HUES64 (cell line): ENCODE data around the gene TRIM47.

ENCODE experiments used
- H3K27ac ChIP-seq: 2 replicates; pipeline ENCODE4 v1.7.0; 2013; ENCODE audit warnings: low read depth, low read length, inconsistent platforms
- H3K27me3 ChIP-seq: 2 replicates; pipeline ENCODE4 v1.6.1; 2013; ENCODE audit warnings: mild to moderate bottlenecking, low read length; ENCODE audit not compliant: insufficient read depth
- H3K36me3 ChIP-seq: 2 replicates; pipeline ENCODE4 v1.6.1; 2013; ENCODE audit warnings: mild to moderate bottlenecking, low read length; ENCODE audit not compliant: insufficient read depth
- H3K4me1 ChIP-seq: 2 replicates; pipeline ENCODE4 v1.6.1; 2013; ENCODE audit warnings: mild to moderate bottlenecking, low read length, moderate library complexity; ENCODE audit not compliant: insufficient read depth
- H3K4me3 ChIP-seq: 2 replicates; pipeline ENCODE4 v1.5.1; 2013; ENCODE audit warnings: mild to moderate bottlenecking, low read length, moderate library complexity
- H3K9ac ChIP-seq: 2 replicates; pipeline ENCODE4 v1.6.1; 2013; ENCODE audit warnings: mild to moderate bottlenecking, low read depth, low read length
- H3K9me3 ChIP-seq: 2 replicates; pipeline ENCODE4 v1.6.1; 2013; ENCODE audit warnings: low read depth, low read length; ENCODE audit not compliant: insufficient read depth
- WGBS: fragments of 150-250, 120-280 bp; methylation state at CpG from one replicate; pipeline ENCODE4 v1.1.7; 2013; ENCODE audit warnings: missing lambda C conversion rate; 5-methylcytosine and 5-hydroxymethylcytosine counted together

Gene TRIM47

DNA sequence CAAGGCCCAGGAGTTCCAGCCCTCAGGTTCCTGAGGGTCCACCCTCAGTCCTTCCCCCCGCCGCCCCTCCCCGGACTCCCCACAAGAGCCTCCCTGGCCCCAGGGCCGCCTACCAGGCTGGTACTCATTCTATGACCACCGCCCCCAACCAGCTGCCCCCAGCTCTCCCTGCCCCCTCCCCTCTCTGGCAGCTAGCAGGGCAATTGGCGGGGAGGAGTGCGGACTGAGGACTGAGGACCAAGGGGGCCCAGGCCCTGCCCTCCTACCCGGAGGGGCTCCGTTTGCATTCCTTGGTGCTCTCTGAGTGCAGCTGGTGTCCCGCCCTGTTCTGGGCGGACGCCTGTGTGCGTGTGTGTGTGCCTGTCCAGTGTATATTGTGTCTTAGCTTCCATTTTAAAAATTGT is 53.2 kb downstream of the TRIM47 start:
- H3K4me1 ChIP-seq = peaks cover 5% of the 10 kb centered on the region
- no peaks in the 10 kb centered on the region for H3K9me3 ChIP-seq
- H3K36me3 ChIP-seq = peaks cover 50% of the 10 kb centered on the region
- H3K9ac ChIP-seq = no peak overlapping the region
- H3K27ac ChIP-seq = no peak overlapping the region
- 96% methylated on average over 13 of the region's 13 CpGs for WGBS
- no peaks in the 10 kb centered on the region for H3K27me3 ChIP-seq
- no peak overlapping the region for H3K4me3 ChIP-seq

DNA sequence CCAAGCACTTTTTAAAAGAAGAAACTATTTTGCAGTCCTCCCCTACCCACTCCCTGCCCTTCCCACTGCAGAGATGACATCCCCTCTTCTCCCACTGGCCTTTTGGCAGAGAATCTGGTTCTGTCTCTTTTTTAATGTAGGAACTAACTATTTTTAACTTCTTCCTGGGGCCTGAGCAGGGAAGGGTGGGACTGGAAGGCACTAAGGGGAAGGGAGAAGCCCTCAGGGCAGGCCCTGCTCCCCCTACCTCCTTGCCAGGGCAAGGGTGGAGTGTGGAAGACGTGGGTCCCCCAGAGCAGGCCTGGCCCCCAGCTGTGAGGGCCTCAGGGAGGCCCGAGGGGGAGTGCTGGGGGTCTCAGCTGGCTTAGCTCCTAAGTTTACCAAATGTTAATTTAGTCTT is 53.7 kb downstream of the TRIM47 start:
- peaks cover 55% of the 10 kb centered on the region for H3K36me3 ChIP-seq
- H3K9me3 ChIP-seq = no peaks in the 10 kb centered on the region
- H3K27me3 ChIP-seq = no peaks in the 10 kb centered on the region
- no peak overlapping the region for H3K4me3 ChIP-seq
- 79% methylated on average over 2 of the region's 2 CpGs for WGBS
- no peak overlapping the region for H3K9ac ChIP-seq
- H3K4me1 ChIP-seq = peaks cover 5% of the 10 kb centered on the region
- H3K27ac ChIP-seq = no peak overlapping the region
